GM19397 (cell line): ENCODE data around the gene CYSLTR1.
"Not testable (repeated sequence)": the region's sequence is repeated elsewhere in the genome, so short reads cannot be mapped to it uniquely, and the experiment has no call there.

Source experiments
- ATAC-seq: cut with Tn5 transposase; IDR thresholded peaks from one replicate; pipeline ENCODE4 v1.9.1; 2021; ENCODE audit warnings: mild to moderate bottlenecking, moderate library complexity; ENCODE audit not compliant: unreplicated experiment

The CYSLTR1 gene, protein sequence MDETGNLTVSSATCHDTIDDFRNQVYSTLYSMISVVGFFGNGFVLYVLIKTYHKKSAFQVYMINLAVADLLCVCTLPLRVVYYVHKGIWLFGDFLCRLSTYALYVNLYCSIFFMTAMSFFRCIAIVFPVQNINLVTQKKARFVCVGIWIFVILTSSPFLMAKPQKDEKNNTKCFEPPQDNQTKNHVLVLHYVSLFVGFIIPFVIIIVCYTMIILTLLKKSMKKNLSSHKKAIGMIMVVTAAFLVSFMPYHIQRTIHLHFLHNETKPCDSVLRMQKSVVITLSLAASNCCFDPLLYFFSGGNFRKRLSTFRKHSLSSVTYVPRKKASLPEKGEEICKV

DNA sequence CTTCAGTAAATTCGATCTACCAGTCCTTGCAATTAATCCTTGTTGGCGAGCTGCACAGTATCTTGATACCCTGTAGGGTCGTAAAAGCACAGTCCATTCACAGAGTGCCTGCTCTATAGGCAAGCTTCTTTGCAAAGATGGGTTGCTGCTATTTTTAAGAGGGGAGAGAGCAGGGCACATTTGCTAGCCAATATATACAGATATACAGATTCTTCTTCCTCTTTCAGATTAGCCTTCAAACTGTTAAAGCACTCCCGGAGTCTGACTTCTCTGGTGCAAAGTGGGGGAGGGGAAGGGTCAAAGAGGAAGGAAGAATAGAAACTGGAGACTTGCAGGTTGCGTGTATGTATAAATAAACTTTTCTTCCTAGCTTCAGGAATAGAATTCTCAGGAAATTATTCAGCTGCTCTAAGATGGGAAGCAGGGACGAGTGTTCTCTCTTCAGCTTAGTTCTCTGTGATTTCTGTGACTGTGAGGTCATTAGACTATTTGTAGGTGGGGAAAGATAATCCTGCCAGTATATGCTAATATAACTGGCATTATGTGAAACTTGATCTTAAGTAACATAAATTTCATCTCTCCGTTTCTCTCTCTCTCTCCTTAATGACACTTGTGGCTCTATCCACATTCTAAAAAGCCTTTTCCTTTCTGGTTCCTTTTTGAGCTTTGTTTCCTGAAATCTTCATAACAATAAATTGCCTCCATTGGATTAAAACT is at the start of gene CYSLTR1:
Gene CYSLTR1, minus strand, starts transcription at position 242 of the 717 bp plus-strand sequence. CDS start 53,865 bp downstream, outside the sequence.
- ATAC-seq, result peak; percentile 43

DNA sequence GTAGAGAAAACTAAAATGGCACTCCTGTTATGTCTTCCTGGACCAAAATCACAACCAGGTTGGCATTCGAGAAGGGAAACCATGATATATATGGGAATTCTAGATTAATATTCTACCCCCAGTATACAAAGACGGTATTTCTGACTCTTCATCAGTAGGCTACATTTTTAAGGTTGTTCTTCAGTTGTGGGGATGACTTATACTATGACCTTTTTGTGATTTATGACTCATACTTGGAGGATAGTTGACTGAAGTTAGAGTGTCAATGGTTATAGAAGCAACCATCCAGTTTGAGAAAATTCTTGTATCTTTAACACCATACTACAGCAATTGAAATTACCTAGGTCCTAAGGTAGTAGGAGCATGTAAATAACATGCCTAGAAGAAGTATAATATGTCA is 49.8 kb upstream of the CYSLTR1 start:
- no peak for ATAC-seq

DNA sequence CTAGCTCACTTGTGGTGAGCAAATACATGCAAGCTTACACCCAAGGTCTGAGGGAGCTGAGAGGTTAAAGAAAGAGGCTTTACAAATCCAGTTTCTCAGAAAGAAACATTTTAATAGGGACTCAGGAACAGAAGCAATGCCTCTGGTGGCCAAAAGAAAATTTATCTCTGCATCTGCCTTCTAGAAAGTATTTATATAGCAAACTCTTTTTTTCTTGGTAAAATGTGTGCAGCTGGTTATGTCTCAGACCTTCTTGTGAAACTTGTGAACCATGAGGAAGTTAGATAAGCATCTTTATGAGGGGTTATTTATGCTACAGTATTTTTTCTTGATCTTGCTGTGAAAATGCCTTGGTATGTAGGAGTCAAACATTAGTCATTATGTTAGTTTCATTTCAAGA is 48.5 kb upstream of the CYSLTR1 start:
- no peak for ATAC-seq

DNA sequence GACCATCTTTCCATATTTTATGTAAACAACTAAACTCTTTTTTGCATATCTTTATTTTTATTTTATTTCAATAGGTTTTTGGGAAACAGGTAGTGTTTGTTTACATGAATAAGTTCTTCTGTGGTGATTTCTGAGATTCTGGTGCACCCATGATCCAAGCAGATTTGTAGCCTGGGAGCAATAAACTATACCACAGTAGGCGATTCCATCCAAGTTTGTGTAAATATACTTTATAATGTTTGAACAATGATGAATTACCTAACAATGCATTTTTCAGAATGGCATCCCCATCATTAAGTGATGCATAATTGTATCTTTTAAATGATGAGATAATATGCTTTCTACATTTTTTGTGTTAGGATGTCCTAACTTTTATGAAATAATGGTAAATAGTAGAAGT is 39.2 kb upstream of the CYSLTR1 start:
- ATAC-seq, result no peak

DNA sequence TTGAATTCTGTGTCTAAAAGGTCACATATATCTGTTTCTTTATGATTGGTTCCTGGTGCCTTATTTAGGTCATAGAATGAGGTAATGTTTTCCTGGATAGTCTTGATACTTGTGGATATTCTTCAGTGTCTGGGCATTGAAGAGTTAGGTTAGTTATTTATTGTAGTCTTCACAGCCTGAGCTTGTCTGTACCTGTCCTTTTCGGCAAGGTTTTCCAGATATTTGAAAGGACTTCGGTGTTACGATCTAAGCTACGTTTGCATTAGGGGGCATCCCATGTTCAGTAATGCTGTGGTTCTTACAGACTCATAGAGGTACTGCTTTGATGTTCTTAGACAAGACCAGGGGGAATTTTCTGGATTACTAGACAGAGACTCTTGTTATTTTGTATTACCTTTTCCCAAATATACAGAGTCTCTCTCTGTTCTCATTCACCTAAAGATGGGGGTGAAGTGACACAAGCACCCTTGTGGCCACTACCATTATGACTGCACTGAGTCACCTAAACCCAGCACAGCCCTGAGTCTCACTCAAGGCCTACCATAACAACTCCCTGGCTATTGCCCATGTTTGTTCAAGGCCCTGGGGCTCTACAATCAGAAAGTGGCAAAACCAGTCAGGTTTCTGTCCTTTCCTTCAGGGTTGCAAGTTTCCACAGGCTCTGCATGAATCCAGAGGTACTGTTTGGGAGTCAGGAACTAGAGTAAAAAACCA is 30.1 kb upstream of the CYSLTR1 start:
- ATAC-seq, result no peak

DNA sequence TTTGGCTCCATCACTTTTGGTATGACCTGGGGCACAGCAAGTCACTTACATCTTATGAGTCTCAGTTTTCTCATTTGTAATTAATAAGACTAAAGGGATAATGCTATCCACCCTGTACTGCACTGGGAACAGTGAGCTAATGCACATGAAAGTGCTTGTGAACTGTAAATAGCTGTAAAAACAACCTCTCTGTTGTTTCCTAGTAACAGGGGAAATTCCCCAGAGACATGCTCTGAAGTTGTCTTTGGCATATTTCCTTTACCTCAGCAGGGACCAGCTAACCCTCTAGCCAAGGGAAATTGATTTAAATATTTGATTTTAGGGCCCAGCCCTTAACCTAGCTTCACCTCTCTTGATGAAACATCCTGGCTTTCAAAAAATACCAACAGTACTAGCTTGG is 6.1 kb upstream of the CYSLTR1 start:
- peak; percentile 56 for ATAC-seq

DNA sequence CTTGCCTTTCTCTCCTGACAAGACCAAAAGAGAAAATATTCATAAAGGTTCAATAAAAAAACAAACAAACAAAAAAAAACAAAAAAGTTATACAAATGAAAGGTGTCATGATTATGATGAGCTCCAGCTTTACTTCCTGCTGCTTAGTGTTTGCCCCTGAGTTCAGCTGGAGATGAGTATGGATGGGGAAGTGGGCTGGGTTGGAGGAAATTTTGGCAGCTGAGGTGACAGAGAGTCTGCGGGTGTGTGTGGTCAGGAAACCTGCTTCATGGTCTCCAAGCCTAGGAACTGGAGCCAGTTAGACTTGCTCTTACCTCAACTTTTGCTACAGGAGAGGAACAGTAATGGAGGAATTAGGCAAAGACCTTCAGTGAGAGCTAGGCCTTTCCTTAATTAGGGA is 4.3 kb upstream of the CYSLTR1 start:
- no peak for ATAC-seq

DNA sequence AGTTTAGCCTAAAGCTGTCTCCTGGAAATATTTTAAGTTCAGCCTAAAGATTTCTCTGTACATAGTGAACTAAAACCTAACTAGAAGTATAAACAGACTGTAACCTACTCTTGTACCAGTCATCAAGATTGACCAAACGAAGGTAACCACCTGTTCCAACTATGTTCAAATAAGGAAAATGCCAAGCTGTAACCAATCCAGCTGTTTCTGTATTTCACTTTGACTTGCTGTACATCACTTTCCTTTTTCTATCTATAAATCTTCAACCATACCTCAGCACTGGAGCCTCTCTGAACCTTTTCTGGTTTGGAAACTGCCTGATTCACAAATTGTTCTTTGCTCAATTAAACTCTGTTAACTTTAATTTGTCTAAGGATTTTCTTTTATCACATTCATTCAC is 3.1 kb upstream of the CYSLTR1 start:
- no peak for ATAC-seq

DNA sequence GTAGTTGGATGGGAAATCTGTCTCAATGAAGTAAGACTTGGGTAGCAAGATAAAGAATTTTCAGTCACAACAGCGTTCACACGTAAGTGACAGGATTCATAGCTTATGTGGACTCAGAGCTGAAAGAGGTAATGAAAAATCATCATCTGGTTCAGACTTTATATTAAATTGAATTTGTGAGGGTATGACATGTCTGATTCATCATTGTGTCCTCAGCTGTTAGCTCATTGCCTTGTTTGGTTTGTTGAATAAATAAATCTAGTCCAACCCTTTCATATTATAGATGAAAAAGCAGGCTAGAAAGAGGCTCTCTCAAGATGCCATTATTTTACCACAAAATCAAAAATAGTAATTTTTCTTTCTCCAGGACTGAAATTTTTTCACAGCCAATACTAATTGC is 2.7 kb upstream of the CYSLTR1 start:
- no peak for ATAC-seq

DNA sequence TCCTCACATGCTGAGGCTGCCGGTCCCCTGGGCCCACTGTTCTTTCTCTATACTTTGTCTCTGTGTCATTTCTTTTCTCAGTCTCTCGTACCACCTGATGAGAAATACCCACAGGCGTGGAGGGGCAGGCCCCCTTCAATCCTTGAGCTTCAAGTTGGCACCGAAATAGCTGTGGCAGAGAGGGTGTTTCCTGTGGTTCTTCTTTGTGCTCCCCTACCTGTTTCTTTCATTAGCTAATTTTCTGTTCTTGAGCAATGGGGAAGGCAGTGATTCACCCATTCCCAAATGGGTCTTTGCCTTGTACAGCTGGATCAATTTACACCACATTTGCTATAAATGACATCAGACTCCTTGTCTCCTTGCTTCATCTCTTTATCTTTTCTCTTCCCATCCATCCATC is 2.1 kb upstream of the CYSLTR1 start:
- ATAC-seq, result no peak

DNA sequence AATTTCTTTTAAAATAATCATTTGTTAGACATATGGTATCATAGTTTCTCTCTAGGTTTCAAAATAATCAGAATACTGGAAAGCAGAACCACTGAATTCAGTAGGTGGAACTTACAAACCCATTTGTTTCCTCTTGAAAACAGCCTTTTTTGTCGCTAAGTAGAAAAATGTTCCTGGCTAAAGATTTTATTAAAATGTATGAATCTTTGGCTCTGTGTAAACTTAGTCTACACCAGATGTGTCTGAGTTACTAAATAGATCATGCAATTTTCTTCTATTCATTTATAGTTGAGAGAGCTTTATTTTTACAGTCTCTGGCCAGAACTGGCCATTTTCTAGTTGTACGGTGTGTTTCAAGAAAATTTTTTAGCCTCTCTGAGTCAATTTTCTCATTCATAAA is 1.0 kb downstream of the CYSLTR1 start:
- no peak for ATAC-seq

DNA sequence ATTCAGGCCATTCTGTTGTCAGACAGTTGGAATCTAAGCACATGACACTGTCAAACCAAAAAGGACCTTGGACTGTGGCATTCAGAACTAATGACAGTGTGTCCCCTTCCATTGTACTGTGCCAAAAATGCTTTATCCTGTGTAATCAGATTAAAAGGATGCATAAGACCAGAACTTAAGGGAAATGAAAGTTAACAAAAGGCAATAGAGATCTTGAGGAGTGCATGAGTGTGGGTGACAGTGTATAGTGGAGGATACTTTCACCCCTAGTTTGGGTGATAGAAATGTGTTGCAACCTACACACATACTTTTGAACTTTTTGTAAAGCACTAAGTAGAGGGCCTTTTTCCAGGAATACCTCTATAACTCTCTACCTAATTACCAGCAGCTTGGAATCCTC is 4.5 kb downstream of the CYSLTR1 start:
- ATAC-seq, result no peak

DNA sequence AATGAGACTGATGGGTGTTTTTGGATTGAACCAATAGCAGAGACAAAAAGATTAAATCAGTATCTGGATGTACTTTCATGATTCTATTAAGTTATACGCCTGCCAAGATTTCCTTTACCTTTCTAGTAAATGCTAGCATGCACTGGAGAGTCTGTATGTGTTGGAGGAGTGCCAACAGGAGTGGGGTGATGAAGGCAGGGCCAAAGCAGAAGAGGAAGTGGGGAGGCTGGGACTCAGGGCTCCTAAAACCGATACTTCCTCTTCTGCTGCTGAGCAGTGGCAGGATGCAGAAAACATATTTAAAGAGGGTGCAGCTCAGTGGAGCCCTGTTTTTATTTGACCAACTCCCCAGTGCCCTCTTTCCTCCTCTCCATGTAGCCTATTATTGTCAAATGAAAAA is 5.6 kb downstream of the CYSLTR1 start:
- ATAC-seq, result peak; percentile 92

DNA sequence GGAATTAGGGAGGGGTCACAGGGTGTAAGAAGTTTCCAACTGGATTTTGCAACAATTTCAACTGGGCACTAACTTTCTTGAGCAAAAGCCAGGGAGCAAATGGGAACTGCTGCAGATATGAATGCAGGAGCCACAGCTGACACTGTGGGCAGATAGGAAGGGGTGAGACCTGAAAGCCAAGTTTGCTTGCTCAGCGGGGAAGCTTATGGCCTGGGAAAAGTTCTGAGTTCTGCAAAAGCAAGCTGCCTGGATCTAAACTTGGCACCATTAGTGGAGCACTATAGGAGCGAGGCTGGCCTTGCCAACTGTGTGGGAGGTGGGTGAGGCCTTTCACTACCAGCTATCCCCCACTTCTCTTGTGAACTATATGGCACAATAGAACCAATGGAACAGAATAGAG is 11.1 kb downstream of the CYSLTR1 start:
- ATAC-seq, result no peak

DNA sequence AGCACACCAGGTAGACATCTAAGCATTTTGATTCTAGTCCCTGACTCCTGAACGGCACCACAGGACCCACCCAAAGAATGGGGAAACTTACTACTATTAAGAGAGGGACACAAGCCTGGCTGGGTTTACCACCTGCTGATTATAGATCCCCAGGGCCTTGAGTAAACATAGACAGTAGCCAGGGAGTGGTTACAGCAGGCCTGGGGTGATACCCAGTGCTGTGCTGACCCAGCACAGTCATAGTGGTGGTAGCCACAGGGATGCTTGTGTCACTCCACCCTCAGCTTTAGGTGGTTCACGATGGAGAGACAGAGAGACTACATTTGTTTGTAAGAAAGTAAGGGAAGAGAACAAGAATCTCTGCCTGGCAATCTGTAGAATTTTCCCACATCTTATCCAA is 11.7 kb downstream of the CYSLTR1 start:
- ATAC-seq, result no peak

DNA sequence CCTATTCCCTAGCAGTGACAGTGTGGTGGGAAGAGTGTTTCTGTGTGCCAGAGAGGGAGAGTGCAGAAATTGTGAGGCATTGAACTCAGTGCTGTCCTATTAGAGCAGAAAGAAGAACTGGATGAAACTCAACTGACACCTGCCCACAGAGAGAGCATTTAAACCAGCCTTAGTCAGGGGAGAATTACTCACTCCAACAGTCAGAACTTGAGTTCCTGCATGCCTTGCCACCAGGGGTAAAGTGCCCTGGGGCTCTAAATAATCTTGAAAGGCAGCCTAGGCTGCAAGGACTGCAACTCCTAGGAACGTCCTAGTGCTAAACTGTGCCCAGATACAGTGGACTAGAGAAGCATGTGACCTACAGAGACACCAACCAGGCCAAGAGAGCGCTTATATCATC is 12.8 kb downstream of the CYSLTR1 start:
- peak; percentile 62 for ATAC-seq

DNA sequence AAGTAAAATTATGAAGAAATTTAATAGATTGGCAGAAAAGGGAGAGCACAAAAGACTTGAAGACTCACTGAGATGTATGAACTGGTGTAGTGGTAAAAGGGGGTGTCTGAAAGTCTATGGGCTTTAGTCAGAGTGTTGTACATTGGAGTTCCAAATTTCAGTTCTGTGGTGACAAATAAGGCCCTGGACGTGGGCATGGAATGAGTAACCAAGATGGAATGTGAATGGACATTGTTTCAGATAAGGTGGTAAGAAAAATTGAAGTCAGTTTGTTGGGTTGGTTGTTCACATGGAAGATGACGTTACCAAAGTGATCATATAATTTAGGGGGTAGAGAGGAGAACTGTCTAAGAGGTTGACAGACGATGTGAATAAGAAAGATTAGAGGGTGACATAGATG is 13.9 kb downstream of the CYSLTR1 start:
- no peak for ATAC-seq

DNA sequence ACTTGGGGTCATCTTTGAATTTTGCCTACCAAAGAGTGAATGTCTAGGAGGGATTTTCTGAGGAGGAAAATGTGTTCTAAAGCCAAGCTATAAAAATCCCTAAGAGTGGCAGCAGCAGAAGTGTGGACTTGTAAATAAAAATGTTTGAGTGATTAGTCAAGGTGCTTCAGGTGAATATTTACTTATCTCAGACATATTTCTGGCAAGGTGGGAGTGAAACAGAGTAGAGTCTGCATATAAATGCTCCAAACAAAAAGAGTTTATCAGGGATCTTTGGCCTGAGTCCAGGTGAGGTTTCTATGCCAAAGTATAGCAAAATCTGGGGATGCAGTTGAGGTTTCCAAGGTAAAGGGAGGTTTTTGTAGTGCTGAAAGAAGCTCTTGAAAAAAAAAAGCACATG is 19.7 kb downstream of the CYSLTR1 start:
- no peak for ATAC-seq

DNA sequence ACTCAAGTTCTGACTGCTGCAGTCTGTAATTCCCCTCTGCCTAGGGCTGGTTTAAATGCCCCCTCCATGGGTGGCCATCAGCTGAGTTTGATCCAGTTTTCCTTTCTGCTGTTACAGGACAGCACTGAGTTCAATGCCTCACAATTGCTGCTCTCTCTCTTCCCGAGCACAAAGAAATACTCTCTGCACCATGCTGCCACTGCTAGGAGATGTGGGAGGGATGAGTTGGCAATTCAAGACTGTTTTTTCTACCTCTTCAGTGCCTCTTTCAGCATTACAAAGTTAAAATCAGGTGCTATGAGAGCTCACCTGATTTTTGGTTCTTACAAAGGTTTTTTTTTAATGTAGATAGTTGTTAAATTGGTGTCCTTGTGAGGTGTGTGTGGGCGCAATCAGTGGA is 24.3 kb downstream of the CYSLTR1 start:
- ATAC-seq, result no peak

DNA sequence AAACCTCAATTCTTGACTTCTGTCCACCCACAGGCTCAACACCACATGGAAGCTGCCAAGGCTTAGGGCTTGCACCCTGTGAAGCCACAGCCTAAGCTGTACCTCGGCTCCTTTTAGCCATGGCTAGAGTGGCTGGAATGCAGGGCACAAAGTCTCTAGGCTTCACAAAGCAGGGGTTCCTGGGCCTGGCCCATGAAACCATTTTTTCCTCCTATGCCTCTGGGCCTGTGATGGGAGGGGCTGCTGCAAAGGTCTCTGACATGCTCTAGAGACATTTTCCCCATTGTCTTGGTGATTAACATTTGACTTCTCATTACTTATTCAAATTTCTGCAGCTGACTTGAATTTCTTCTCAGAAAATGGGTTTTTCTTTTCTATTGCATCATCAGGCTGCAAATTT is 26.5 kb downstream of the CYSLTR1 start:
- not testable (repeated sequence) for ATAC-seq

DNA sequence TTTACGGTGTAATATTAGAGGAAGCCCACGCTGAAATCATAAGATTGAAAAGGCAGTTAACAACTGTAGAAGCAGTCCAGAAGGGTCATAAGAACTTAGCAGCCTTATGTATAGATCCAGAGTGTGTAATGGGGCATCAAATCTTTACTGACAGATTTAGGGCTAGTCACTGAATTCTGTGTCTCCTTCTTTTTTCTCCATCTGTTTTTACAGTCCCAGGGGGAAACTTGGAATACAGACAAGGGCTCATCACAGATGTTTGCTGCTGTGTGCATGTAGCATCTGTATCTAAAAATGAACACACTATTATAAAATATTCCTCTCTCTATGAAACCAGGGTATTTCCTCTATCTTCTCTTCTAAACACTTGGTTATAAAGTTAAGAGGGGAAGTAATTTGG is 43.9 kb downstream of the CYSLTR1 start:
- no peak for ATAC-seq

DNA sequence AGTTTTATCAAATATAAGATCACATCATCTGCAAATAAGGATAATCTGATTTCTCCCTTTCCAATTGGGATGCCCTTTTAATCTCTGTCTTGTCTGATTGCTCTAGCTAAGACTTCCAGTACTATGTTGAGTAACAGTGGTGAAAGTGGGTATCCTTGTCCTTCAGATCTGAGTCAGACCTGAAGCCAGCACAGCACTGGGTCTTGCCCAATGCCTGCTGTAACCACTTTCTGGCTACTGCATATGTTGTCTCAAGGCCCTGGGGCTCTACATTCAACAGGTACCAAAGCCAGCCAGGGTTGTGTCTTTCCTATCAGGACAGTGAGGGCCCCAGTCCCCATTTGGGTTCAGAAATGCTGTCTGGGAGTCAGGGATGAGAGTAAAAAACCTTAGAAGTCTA is 90.3 kb downstream of the CYSLTR1 start:
- ATAC-seq, result no peak
